Endothelial cell of umbilical vein (primary cell): ENCODE results near the gene UNC13D. TPM values are rescaled to one million over a fixed set of nuclear protein-coding genes. Genes with fewer than 3 reads are reported as not detected.

ENCODE experiments used
- BruUV-seq: library from RNA; stranded (reverse); fragments of 400-500 nt; replicated peaks from 2 replicates; lab custom pipeline; 2021; lab: Mats Ljungman, UMichigan
- CTCF ChIA-PET: fragments of 300-600, 350-600 bp; sonication (Branson Sonifier 250); formaldehyde crosslinking; loops from one replicate; lab custom pipeline; 2021; ENCODE audit warnings: antibody characterized with exemption, inconsistent platforms; lab: Charles Lee
- POLR2A ChIA-PET: fragments of 300-600, 350-600 bp; sonication (Branson Sonifier 250); formaldehyde crosslinking; loops from one replicate; lab custom pipeline; 2021; ENCODE audit warnings: antibody characterized with exemption, inconsistent platforms; lab: Charles Lee
- DNase-seq: peaks from one replicate; pipeline ENCODE4 v3.0.0-alpha.2; 2011; ENCODE audit warnings: low read depth, low spot score
- FAIRE-seq: peaks from 2 replicates; lab custom pipeline; 2011; peaks lifted over from hg19 to GRCh38; lab: Jason Lieb, UNC
- H2AFZ ChIP-seq: 2 replicates; pipeline ENCODE4 v1.6.0; 2012; ENCODE audit warnings: low read depth, low read length, control low read depth, inconsistent platforms
- H3K27ac ChIP-seq: 2 replicates; pipeline ENCODE4 v1.5.1; 2011; ENCODE audit warnings: low read depth, mild to moderate bottlenecking, control low read depth, low read length, moderate library complexity; ENCODE audit not compliant: insufficient read depth
- H3K27me3 ChIP-seq, 2 experiments: 2 replicates each; pipeline versions ENCODE4 v1.6.0 to v1.6.1; 2011; ENCODE audit warnings: low read length in 2 of 2, mixed read lengths in 1 of 2; ENCODE audit not compliant: control insufficient read depth in 2 of 2, insufficient read depth in 2 of 2
- H3K36me3 ChIP-seq, 2 experiments: 2 replicates in 1 of 2; 3 replicates in 1 of 2; pipeline ENCODE4 v1.5.1; 2011; ENCODE audit warnings: low read length in 2 of 2, mild to moderate bottlenecking in 1 of 2, moderate library complexity in 1 of 2; ENCODE audit not compliant: control insufficient read depth in 2 of 2, insufficient read depth in 2 of 2; ENCODE audit errors: extremely low read depth in 1 of 2
- H3K4me1 ChIP-seq: 3 replicates; pipeline ENCODE4 v1.5.1; 2011; ENCODE audit warnings: mild to moderate bottlenecking, low read length; ENCODE audit not compliant: control insufficient read depth, insufficient read depth; ENCODE audit errors: extremely low read depth
- H3K4me2 ChIP-seq: 2 replicates; pipeline ENCODE4 v1.6.1; 2011; ENCODE audit warnings: low read length, control low read depth, mixed read lengths; ENCODE audit not compliant: insufficient read depth
- H3K4me3 ChIP-seq, 3 experiments: fragments of 200-600 bp in 1 of 3; sonication (generic), shearing (Covaris generic) in 1 of 3; replicated peaks in 1 of 3; 2 replicates each; pipeline ENCODE4 v1.5.1; 2011 to 2016; ENCODE audit warnings: control low read depth in 3 of 3, low read length in 3 of 3, mild to moderate bottlenecking in 2 of 3, inconsistent platforms in 1 of 3, low read depth in 1 of 3, moderate library complexity in 1 of 3; ENCODE audit not compliant: insufficient read depth in 1 of 3
- H3K79me2 ChIP-seq: 2 replicates; pipeline ENCODE4 v1.6.0; 2012; ENCODE audit warnings: low read length, inconsistent platforms; ENCODE audit not compliant: control insufficient read depth, insufficient read depth
- H3K9ac ChIP-seq: replicated peaks from 2 replicates; pipeline ENCODE3; 2011; ENCODE audit warnings: low read length, control low read depth; ENCODE audit not compliant: insufficient read depth; ENCODE audit errors: extremely low read depth
- H3K9me1 ChIP-seq: replicated peaks from 3 replicates; pipeline ENCODE4 v1.6.0; 2011; ENCODE audit warnings: mild to moderate bottlenecking, low read length; ENCODE audit not compliant: control insufficient read depth, insufficient read depth; ENCODE audit errors: extremely low read depth
- H3K9me3 ChIP-seq: replicated peaks from 2 replicates; pipeline ENCODE4 v1.5.1; 2012; ENCODE audit warnings: low read length, inconsistent platforms; ENCODE audit not compliant: control insufficient read depth, insufficient read depth
- H4K20me1 ChIP-seq: replicated peaks from 2 replicates; pipeline ENCODE3; 2011; ENCODE audit warnings: mild to moderate bottlenecking, low read length; ENCODE audit not compliant: control insufficient read depth, insufficient read depth; ENCODE audit errors: extremely low read depth
- CTCF ChIP-seq, 2 donors: IDR thresholded peaks; 1 replicate in 1 of 2; 2 replicates in 1 of 2; pipeline ENCODE4 v1.5.1; 2011; ENCODE audit warnings: low read length in 2 of 2, mild to moderate bottlenecking in 2 of 2, moderate library complexity in 2 of 2, control low read depth in 1 of 2, inconsistent platforms in 1 of 2, low read depth in 1 of 2; ENCODE audit not compliant: insufficient read depth in 1 of 2; ENCODE audit errors: extremely low read depth in 1 of 2
- EZH2 ChIP-seq: IDR thresholded peaks from 2 replicates; pipeline ENCODE4 v1.6.1; 2012; ENCODE audit warnings: borderline replicate concordance, low read depth, mild to moderate bottlenecking, moderate library complexity, low read length, inconsistent platforms; ENCODE audit not compliant: severe bottlenecking
- FOS ChIP-seq: IDR thresholded peaks from 2 replicates; pipeline ENCODE4 v1.6.1; 2011; ENCODE audit warnings: mild to moderate bottlenecking, low read length, moderate library complexity, borderline replicate concordance; ENCODE audit not compliant: insufficient read depth
- GATA2 ChIP-seq: IDR thresholded peaks from 2 replicates; pipeline ENCODE4 v1.7.0; 2011; ENCODE audit warnings: low read depth, mild to moderate bottlenecking, moderate library complexity, mixed read lengths, low read length; ENCODE audit not compliant: insufficient read length, insufficient read depth
- JUN ChIP-seq: IDR thresholded peaks from 2 replicates; pipeline ENCODE4 v1.6.1; 2011; ENCODE audit warnings: borderline replicate concordance, low read depth; ENCODE audit not compliant: insufficient read length, insufficient read depth
- MAX ChIP-seq: IDR thresholded peaks from 2 replicates; pipeline ENCODE4 v1.6.1; 2011; ENCODE audit not compliant: insufficient read depth, insufficient read length
- MYC ChIP-seq: IDR thresholded peaks from one replicate; pipeline ENCODE4 v1.6.1; 2011; ENCODE audit warnings: mild to moderate bottlenecking, low read depth, low read length
- POLR2A ChIP-seq: IDR thresholded peaks from 2 replicates; pipeline ENCODE4 v1.6.1; 2012; ENCODE audit warnings: low read depth, mild to moderate bottlenecking, control low read depth, low read length
- POLR2AphosphoS5 ChIP-seq: IDR thresholded peaks from 2 replicates; pipeline ENCODE4 v1.6.1; 2012; ENCODE audit warnings: low read depth, mild to moderate bottlenecking, control low read depth, low read length, moderate library complexity; ENCODE audit not compliant: insufficient read depth
- dilution Hi-C: fragments of 300-500 bp; cut with MboI; formaldehyde crosslinking; loops from one replicate; pipeline ENCODE4 v1.15.0; 2019; ENCODE audit warnings: low sequenced_read_pairs; ENCODE audit not compliant: extremely low pct_ligation_motif_present
- intact Hi-C: fragments of 100-400 bp; cut with micrococcal nuclease; formaldehyde crosslinking; loops from one replicate; pipeline ENCODE4 v1.10.0; 2022
- polyA plus RNA-seq, 4 experiments: library from polyadenylated mRNA; depleted of rRNA in 3 of 4; stranded (reverse) in 3 of 4; unstranded in 1 of 4; fragments of >200 nt; gene quantifications; 2 replicates each; pipeline versions ENCODE4 v1.2.1 to v1.2.3, GENCODE V29; 2011 to 2012; ENCODE audit warnings: missing spikeins in 1 of 4
- total RNA-seq: library from RNA; stranded (reverse); gene quantifications from 2 replicates; pipeline ENCODE4 v1.2.3, GENCODE V29; 2021

UNC13D gene
- total and polyA plus RNA-seq, 2 donors (not counting 3 experiments of a cell fraction or from before 2014, with no cell fraction given) = 6.9 to 14.9 TPM

DNA sequence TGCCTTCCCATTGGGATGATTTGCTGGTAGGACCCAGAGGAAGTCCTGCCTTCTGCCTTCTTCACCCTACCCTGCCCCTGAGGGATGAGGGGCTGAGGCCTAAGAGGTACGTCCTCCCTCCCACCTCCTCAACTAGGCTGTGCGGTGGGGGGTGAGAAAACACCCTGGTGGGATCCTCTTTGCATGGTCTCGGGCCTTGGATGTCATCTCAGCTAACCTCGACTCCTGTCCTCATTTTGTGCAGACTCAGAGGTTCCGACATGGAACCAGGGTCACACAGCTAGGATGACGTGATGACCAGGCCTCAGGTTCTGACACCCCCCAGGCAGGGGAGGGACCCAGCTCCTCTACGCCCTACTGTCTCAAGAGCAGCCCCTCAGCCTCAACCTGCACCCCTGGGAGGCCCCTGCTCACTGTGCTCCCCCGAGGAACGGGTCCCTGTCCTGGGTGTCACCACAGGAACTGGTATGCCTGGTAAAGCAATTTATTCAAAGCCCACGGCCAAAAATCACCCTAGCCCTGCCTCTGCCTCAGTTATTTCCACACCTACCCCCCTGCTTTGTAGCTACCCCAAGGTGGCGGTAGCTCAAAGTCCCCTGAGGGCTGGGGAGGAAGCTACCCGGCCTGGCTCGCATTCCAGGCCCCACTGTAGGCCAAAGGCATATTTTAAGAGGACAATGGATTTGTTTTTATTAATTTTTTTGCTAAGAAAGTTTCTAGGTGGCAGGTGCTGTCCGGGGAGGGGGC, 17.5 kb downstream of the UNC13D start:
- no peak for TF ChIP-seq FOS
- TF ChIP-seq POLR2AphosphoS5 = no peak
- no peak for TF ChIP-seq EZH2
- no peak for TF ChIP-seq GATA2
- no peak for TF ChIP-seq POLR2A
- no peak for TF ChIP-seq MYC
- no peak for TF ChIP-seq CTCF (IDR thresholded peaks at IDR 0.05; ENCODE audit: extremely low read depth in 1 of 2, insufficient read depth in 1 of 2, low read depth in 1 of 2, low read length in 2 of 2)
- TF ChIP-seq MAX = no peak
- no peak for TF ChIP-seq JUN
- dilution Hi-C loops (no loop called here), intact Hi-C loops (loop anchor here (1.0 kb wide), 5 partner anchors 29 to 62 kb away; partner anchors contain the start of gene WBP2)
- Histone ChIP-seq H3K36me3 (peaks cover 0 to 16% of the 10 kb centered on the region in 2 experiments), H3K9me3 (no peaks in the 10 kb centered on the region), H3K27me3 (no peaks in the 10 kb centered on the region), H3K79me2 (no peaks in the 10 kb centered on the region), H3K4me3 (no peak overlapping the region), H3K4me2 (no peak overlapping the region), H3K27ac (peak overlapping the region; percentile 22), H3K9me1 (no peaks in the 10 kb centered on the region), H4K20me1 (no peaks in the 10 kb centered on the region), H3K4me1 (peaks cover 7% of the 10 kb centered on the region), H2AFZ (no peak overlapping the region), H3K9ac (no peak overlapping the region)
- no peak for FAIRE-seq
- ChIA-PET CTCF (interaction anchor here (0.6 to 6.3 kb wide), 32 partner anchors 8 to 375 kb away, joined by 3 to 73 read pairs (median 5); partner anchors contain the start of genes GALK1, SMIM5, UNC13D and UNK), POLR2A (interaction anchor here (0.6 to 1.2 kb wide), 3 partner anchors 47 to 54 kb away, joined by 3 to 9 read pairs (median 3); a partner anchor contains a TSS)
- no peak for DNase-seq
- BruUV-seq = no TSS peak
